ENCODE results near the gene FALEC. TPM values are rescaled to one million over a fixed set of nuclear protein-coding genes. Genes with fewer than 3 reads are reported as not detected.

Gene FALEC
- total RNA-seq, 1 experiment from 2014 or later: not detected

DNA sequence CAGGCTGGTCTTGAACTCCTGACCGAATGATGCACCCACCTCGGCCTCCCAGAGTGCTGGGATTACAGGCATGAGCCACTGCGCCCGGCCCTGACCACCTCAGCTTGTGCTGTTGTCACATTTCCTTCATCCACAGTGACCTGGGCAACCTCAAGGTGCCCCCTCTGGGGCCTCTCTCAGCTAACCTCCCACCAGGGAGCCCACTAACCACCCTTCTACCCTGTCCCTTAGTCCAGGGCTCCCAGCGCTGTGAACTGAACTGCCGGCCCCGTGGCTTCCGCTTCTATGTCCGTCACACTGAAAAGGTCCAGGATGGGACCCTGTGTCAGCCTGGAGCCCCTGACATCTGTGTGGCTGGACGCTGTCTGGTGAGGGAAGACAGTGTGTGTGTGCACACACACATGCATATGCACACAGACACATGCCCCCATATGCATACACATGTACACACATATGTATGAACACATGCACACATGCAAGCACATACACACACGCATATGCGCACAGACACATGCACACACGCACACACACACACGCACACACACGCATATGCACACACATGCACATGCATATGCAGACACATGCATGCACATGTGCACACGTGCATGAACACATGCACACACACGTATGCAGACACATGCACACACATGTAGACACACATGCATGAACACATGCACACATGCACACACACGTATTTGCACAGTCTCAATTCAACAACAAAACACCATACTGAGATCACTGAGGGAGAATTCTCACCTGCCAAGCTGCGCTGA, 39.8 kb downstream of the FALEC start:
- DNase-seq (ENCODE audit: low spot score): no peak
- in situ Hi-C loops (cut with HindIII; ENCODE audit: low sequenced_read_pairs): no loop called here

- no peak for DNase-seq (ENCODE audit: low spot score)
- in situ Hi-C loops (cut with HindIII; ENCODE audit: low sequenced_read_pairs): no loop called here
These were observed 40.7 kb downstream of the FALEC start for GRCh38 chr1:150555971-150556865.

DNA sequence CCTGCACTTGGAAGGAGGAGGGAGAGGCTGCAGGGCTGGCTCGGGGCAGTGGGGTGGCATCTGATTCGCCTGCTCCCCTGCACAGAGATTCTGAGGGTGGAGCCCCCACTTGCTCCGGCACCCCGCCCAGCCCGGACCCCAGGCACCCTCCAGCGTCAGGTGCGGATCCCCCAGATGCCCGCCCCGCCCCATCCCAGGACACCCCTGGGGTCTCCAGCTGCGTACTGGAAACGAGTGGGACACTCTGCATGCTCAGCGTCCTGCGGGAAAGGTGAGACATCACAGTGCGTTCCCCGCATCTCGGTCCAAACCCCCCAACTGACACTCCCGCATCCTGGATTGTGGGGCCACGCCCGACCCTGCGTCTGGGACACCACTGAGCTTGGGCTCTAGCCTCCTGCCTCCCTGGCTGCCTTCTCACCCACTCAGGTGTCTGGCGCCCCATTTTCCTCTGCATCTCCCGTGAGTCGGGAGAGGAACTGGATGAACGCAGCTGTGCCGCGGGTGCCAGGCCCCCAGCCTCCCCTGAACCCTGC, 41.6 kb downstream of the FALEC start:
- in situ Hi-C loops (cut with HindIII; ENCODE audit: low sequenced_read_pairs): no loop called here
- DNase-seq (ENCODE audit: low spot score): no peak

GRCh38 chr1:150557813-150558212, 42.3 kb downstream of the FALEC start:
- DNase-seq (ENCODE audit: low spot score): no peak
- in situ Hi-C loops (cut with HindIII; ENCODE audit: low sequenced_read_pairs): no loop called here

GRCh38 chr1:150558303-150558704, 42.8 kb downstream of the FALEC start:
- in situ Hi-C loops (cut with HindIII; ENCODE audit: low sequenced_read_pairs): no loop called here
- DNase-seq (ENCODE audit: low spot score): no peak

DNA sequence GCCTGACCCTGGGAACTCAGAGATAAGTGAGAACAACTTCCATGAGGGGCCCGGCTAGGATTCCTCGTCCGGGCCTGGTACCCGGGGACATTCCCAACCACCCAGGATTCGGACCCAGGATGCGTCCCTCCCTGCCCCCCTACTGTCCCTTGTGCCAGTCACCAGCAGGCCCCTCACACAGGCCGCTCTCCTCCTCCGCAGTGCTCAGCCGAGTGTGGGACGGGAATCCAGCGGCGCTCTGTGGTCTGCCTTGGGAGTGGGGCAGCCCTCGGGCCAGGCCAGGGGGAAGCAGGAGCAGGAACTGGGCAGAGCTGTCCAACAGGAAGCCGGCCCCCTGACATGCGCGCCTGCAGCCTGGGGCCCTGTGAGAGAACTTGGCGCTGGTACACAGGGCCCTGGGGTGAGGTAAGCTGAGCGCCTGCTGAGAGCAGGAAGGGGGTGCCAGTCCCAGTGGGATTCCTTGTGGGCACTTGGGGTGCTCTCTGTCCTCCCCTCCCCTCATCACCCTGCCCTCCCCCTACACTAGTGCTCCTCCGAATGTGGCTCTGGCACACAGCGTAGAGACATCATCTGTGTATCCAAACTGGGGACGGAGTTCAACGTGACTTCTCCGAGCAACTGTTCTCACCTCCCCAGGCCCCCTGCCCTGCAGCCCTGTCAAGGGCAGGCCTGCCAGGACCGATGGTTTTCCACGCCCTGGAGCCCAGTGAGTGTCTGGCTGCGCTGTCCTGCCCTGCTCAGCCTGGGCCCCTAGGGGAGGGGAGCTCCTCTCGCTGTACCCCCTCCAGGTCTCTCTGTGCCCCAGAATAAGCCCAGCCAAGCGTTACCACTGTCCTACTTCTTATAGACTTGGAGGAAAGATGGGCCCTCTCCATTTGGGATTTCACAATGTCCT, 43.5 kb downstream of the FALEC start:
- in situ Hi-C loops (cut with HindIII; ENCODE audit: low sequenced_read_pairs): no loop called here
- DNase-seq (ENCODE audit: low spot score): no peak

DNA sequence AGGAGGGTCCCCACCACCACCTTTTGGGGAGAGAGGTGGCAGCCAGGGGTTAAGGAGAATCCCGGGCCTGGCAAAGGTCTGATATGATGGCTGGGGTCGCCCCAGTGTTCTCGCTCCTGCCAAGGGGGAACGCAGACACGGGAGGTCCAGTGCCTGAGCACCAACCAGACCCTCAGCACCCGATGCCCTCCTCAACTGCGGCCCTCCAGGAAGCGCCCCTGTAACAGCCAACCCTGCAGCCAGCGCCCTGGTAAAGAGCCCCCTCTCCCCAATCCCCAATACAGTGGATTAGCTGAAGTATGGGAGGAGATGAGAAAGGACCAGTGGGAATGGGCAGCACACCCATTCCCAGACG, 44.1 kb downstream of the FALEC start:
- in situ Hi-C loops (cut with HindIII; ENCODE audit: low sequenced_read_pairs): no loop called here
- DNase-seq (ENCODE audit: low spot score): no peak

- in situ Hi-C loops (cut with HindIII; ENCODE audit: low sequenced_read_pairs): no loop called here
- DNase-seq (ENCODE audit: low spot score): peak; percentile 57
These were observed 44.5 kb downstream of the FALEC start for GRCh38 chr1:150560011-150560438.

- no peak for DNase-seq (ENCODE audit: low spot score)
These were observed 45.2 kb downstream of the FALEC start for GRCh38 chr1:150560576-150561253.

DNA sequence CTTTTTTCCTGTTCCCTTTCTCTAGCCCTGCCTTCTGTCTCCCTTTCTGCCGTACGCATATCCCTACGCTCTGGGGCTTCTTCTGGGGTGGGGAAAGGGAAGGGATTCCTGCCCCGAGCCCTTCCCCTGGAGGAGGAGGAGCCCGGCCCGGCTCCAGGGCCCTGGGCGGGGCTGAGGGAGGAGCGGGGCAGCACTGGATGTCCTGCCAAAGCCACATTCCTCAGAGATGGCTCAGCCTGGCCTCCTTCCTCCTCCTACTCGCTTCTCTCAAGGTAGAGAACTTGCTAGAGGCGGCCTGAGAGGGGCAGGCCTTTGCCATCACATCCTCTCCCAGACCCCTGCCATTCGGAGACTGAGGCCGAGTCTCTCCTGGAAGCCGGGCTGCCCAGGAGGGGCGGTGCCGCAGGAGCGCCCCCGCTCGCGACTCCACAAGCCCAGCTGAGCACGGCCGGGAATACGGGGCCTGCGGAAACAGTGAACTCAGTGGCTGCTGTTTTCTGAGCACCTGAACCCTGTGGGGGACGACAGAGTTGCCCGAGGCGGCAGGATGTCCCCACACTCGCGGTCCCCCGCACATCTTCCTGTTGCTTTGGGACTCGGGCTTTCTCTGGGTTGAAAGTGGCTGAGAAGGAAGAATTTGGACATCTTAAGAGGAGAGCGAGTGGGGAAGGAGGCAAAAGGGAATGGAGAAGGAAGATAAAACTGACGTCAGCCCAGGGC, 45.9 kb downstream of the FALEC start:
- in situ Hi-C loops (cut with HindIII; ENCODE audit: low sequenced_read_pairs): no loop called here

More at GRCh38 chr1:150560576-150561253, 45.2 kb downstream of the FALEC start:
- in situ Hi-C loops (cut with HindIII; ENCODE audit: low sequenced_read_pairs): no loop called here

GRCh38 chr1:150561974-150562445, 46.5 kb downstream of the FALEC start:
- peak; percentile 93 for DNase-seq (ENCODE audit: low spot score)
- in situ Hi-C loops (cut with HindIII; ENCODE audit: low sequenced_read_pairs): no loop called here

More for the DNA sequence above, 45.9 kb downstream of the FALEC start:
- DNase-seq (ENCODE audit: low spot score): peak; percentile 97

GRCh38 chr1:150562446-150563339, 47.1 kb downstream of the FALEC start:
- DNase-seq (ENCODE audit: low spot score): no peak
- in situ Hi-C loops (cut with HindIII; ENCODE audit: low sequenced_read_pairs): no loop called here

GRCh38 chr1:150563340-150564038, 47.9 kb downstream of the FALEC start:
- in situ Hi-C loops (cut with HindIII; ENCODE audit: low sequenced_read_pairs): no loop called here
- DNase-seq (ENCODE audit: low spot score): peak; percentile 67

- no peak for DNase-seq (ENCODE audit: low spot score)
- in situ Hi-C loops (cut with HindIII; ENCODE audit: low sequenced_read_pairs): no loop called here
These were observed 48.8 kb downstream of the FALEC start for GRCh38 chr1:150564051-150564991.

All from G401 (cell line).